Naive thymus-derived CD4-positive, alpha-beta T cell (primary cell): ENCODE measurements around the gene KRT71. TPM values are rescaled to one million over a fixed set of nuclear protein-coding genes. Genes with fewer than 3 reads are reported as not detected.

ENCODE experiments used
- ATAC-seq: fragments of 150-1000 bp; cut with Tn5 transposase; 2 replicates; pipeline ENCODE4 v1.10.0; 2021; ENCODE audit warnings: mild to moderate bottlenecking, moderate library complexity
- CTCF ChIA-PET: fragments of 350-600 bp; sonication (Branson Sonifier 250); formaldehyde crosslinking; loops from one replicate; lab custom pipeline; 2021; ENCODE audit warnings: antibody characterized with exemption; lab: Charles Lee
- POLR2A ChIA-PET: fragments of 350-600 bp; sonication (Branson Sonifier 250); formaldehyde crosslinking; loops from one replicate; lab custom pipeline; 2021; ENCODE audit warnings: antibody characterized with exemption, inconsistent platforms; lab: Charles Lee
- DNase-seq, 9 donors: peaks; one replicate each; pipeline versions ENCODE4 v3.0.0 to v3.0.0-alpha.2; 2020 to 2022; ENCODE audit warnings: mixed read lengths in 1 of 9
- H3K27ac ChIP-seq: one replicate; pipeline ENCODE4 v1.7.0; 2013; ENCODE audit warnings: mild to moderate bottlenecking, low read depth, low read length, moderate library complexity
- H3K27me3 ChIP-seq, 2 donors: one replicate each; pipeline ENCODE4 v1.7.0; 2013; ENCODE audit warnings: low read length in 2 of 2, mild to moderate bottlenecking in 2 of 2, moderate library complexity in 2 of 2; ENCODE audit not compliant: control insufficient read depth in 2 of 2, insufficient read depth in 2 of 2
- H3K36me3 ChIP-seq, 3 experiments: 1 replicate in 2 of 3; 2 replicates in 1 of 3; pipeline ENCODE4 v1.7.0; 2013; ENCODE audit warnings: low read length in 3 of 3, mild to moderate bottlenecking in 3 of 3, moderate library complexity in 1 of 3; ENCODE audit not compliant: insufficient read depth in 3 of 3, control insufficient read depth in 2 of 3
- H3K4me1 ChIP-seq, 2 donors: one replicate each; pipeline ENCODE4 v1.7.0; 2013; ENCODE audit warnings: low read length in 2 of 2, mild to moderate bottlenecking in 2 of 2, moderate library complexity in 1 of 2; ENCODE audit not compliant: control insufficient read depth in 2 of 2, insufficient read depth in 2 of 2
- H3K4me3 ChIP-seq: 2 replicates; pipeline ENCODE4 v1.7.0; 2013; ENCODE audit warnings: mild to moderate bottlenecking, low read length
- H3K9me3 ChIP-seq, 3 experiments: 1 replicate in 2 of 3; 2 replicates in 1 of 3; pipeline ENCODE4 v1.7.0; 2013; ENCODE audit warnings: low read length in 3 of 3; ENCODE audit not compliant: control insufficient read depth in 2 of 3
- H3K27ac Mint-ChIP-seq, 9 donors: one replicate each; pipeline ENCODE4 v1.8.0; 2020 to 2022; ENCODE audit warnings: mixed read lengths in 9 of 9, mild to moderate bottlenecking in 8 of 9, moderate library complexity in 5 of 9, inconsistent platforms in 2 of 9
- H3K27me3 Mint-ChIP-seq, 5 donors: one replicate each; pipeline ENCODE4 v1.8.0; 2021 to 2022; ENCODE audit warnings: mixed read lengths in 5 of 5, mild to moderate bottlenecking in 1 of 5
- H3K36me3 Mint-ChIP-seq, 5 donors: one replicate each; pipeline ENCODE4 v1.8.0; 2020 to 2022; ENCODE audit warnings: mixed read lengths in 5 of 5, mild to moderate bottlenecking in 3 of 5, inconsistent platforms in 1 of 5
- H3K4me1 Mint-ChIP-seq, 7 donors: one replicate each; pipeline ENCODE4 v1.8.0; 2020 to 2022; ENCODE audit warnings: mixed read lengths in 7 of 7, mild to moderate bottlenecking in 3 of 7, inconsistent platforms in 1 of 7
- H3K4me3 Mint-ChIP-seq, 10 donors: one replicate each; pipeline ENCODE4 v1.8.0; 2020 to 2022; ENCODE audit warnings: mild to moderate bottlenecking in 10 of 10, mixed read lengths in 10 of 10, moderate library complexity in 6 of 10, inconsistent platforms in 2 of 10
- H3K9me3 Mint-ChIP-seq, 11 donors: one replicate each; pipeline ENCODE4 v1.8.0; 2020 to 2022; ENCODE audit warnings: mixed read lengths in 11 of 11, mild to moderate bottlenecking in 4 of 11, inconsistent platforms in 1 of 11, moderate library complexity in 1 of 11
- intact Hi-C, 2 donors: fragments of 100-400 bp; cut with micrococcal nuclease; formaldehyde crosslinking; loops; one replicate each; pipeline ENCODE4 v1.15.1; 2023
- polyA plus RNA-seq, 2 donors: library from polyadenylated mRNA; unstranded; fragments of 300-500 nt; fragmentation: Illumina TruSeq; gene quantifications; one replicate each; pipeline ENCODE4 v1.2.3, GENCODE V29; 2021
- total RNA-seq, 6 experiments: library from RNA in 5 of 6; stranded (reverse) in 5 of 6; gene quantifications; 1 replicate in 5 of 6; 2 replicates in 1 of 6; pipeline ENCODE4 v1.2.3 and lab custom pipeline; 2021 to 2026

The KRT71 gene
- total and polyA plus RNA-seq, 7 experiments from 2014 or later: not detected

- DNase-seq (no peak), ATAC-seq (no peak)
- Mint-ChIP-seq H3K4me1 (peaks cover 0 to 11% (median 0%) of the 10 kb centered on the region in 7 donors), H3K27me3 (no peaks in the 10 kb centered on the region), H3K27ac (no peak overlapping the region), H3K4me3 (no peak overlapping the region), H3K9me3 (peaks cover 0 to 2% (median 0%) of the 10 kb centered on the region in 11 donors), H3K36me3 (no peaks in the 10 kb centered on the region)
- intact Hi-C loops: no loop called here
- no peaks in the 10 kb centered on the region for H3K36me3 ChIP-seq
- no peak overlapping the region for H3K4me3 ChIP-seq
- peaks cover 0 to 16% of the 10 kb centered on the region in 2 donors for H3K4me1 ChIP-seq
- ChIA-PET CTCF (interaction anchor here (1.2 kb wide), 1 partner anchor 351 kb away, joined by 3 read pairs; no protein-coding TSS in a partner anchor), POLR2A (no interaction called here)
- no peak overlapping the region for H3K27ac ChIP-seq
- no peaks in the 10 kb centered on the region for H3K27me3 ChIP-seq
- no peaks in the 10 kb centered on the region for H3K9me3 ChIP-seq
These were observed 23.5 kb downstream of the KRT71 start for GRCh38 chr12:52529417-52529816.

DNA sequence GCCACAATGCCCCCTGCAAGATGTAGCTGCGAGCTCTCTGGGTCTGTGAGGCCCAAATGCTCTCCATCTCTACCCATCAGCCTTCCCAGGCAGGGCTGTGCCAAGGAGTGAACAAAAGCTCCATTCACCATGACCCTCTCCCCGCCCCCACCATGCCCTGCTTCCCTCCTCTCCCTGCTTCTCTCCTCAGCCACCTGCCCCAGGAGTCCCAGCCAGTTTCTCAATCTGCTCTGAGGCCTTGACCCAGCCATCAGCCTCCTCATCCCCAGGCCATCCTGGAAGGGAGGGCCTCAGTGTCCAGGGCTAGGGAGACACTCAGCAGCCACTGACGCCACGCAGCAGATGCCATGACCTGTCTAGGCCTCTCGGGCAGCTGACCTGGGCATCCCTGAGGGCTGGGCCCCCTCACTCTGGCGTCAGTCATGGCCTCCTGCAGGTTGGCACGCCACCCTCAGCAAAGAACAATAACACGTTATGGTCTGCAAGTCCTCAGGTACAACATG lies 24.3 kb downstream of the KRT71 start:
- H3K27me3 Mint-ChIP-seq: no peaks in the 10 kb centered on the region
- no peaks in the 10 kb centered on the region for H3K36me3 Mint-ChIP-seq
- H3K4me1 Mint-ChIP-seq: peaks cover 0 to 11% (median 0%) of the 10 kb centered on the region in 7 donors
- Histone ChIP-seq H3K4me1 (peaks cover 0 to 16% of the 10 kb centered on the region in 2 donors), H3K36me3 (no peaks in the 10 kb centered on the region), H3K4me3 (no peak overlapping the region), H3K27ac (no peak overlapping the region), H3K27me3 (no peaks in the 10 kb centered on the region), H3K9me3 (no peaks in the 10 kb centered on the region)
- peak overlapping the region in 1 of 9 donors; percentile 12 for H3K27ac Mint-ChIP-seq
- intact Hi-C loops: no loop called here
- POLR2A ChIA-PET: no interaction called here
- no peak for ATAC-seq
- H3K4me3 Mint-ChIP-seq: no peak overlapping the region
- CTCF ChIA-PET: interaction anchor here (1.2 kb wide), 1 partner anchor 352 kb away, joined by 3 read pairs; no protein-coding TSS in a partner anchor
- no peak for DNase-seq
- peaks cover 0 to 2% (median 0%) of the 10 kb centered on the region in 11 donors for H3K9me3 Mint-ChIP-seq

DNA sequence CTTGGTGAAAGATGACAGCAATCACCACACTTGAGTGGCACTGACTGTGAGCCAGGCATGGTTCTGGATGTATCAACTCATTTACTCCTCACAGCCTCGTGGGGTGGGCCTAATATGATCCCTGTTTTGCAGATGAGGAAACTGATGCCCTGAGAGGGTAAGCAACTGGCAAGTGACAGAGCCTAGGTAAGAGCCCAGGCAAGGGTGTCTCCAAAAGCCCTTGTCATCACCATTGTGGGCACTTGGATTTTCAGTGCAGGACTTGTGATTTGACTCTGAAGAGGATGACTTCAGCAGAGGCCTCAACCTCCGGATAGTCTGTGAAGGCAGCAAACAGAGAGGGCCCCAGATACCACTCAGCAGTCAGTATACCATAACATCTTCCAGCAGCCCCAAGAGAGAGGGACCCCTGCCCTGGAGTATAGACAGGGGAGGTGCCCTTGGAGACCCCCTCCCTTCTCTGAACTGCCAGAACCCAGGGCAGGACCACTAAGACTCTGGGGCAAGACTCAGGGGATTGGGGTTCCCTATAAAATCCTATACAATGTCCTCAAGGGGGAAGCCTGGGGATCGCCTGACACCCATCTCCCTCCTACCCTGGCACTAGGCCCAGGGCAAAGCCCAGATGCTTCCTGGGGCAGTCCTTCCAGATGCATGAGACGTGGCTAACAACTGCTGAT lies 25.7 kb downstream of the KRT71 start:
- H3K4me1 ChIP-seq: peaks cover 0 to 16% of the 10 kb centered on the region in 2 donors
- ChIA-PET POLR2A (no interaction called here), CTCF (no interaction called here)
- DNase-seq (peak in 1 of 9 donors; percentile 15), ATAC-seq (no peak)
- no peaks in the 10 kb centered on the region for H3K36me3 ChIP-seq
- intact Hi-C loops: no loop called here
- Mint-ChIP-seq H3K4me3 (no peak overlapping the region), H3K27me3 (no peaks in the 10 kb centered on the region), H3K36me3 (no peaks in the 10 kb centered on the region), H3K9me3 (peaks cover 0 to 2% (median 0%) of the 10 kb centered on the region in 11 donors), H3K27ac (no peak overlapping the region), H3K4me1 (peaks cover 0 to 11% (median 0%) of the 10 kb centered on the region in 7 donors)
- no peak overlapping the region for H3K27ac ChIP-seq
- H3K27me3 ChIP-seq: no peaks in the 10 kb centered on the region
- H3K4me3 ChIP-seq: no peak overlapping the region
- no peaks in the 10 kb centered on the region for H3K9me3 ChIP-seq

DNA sequence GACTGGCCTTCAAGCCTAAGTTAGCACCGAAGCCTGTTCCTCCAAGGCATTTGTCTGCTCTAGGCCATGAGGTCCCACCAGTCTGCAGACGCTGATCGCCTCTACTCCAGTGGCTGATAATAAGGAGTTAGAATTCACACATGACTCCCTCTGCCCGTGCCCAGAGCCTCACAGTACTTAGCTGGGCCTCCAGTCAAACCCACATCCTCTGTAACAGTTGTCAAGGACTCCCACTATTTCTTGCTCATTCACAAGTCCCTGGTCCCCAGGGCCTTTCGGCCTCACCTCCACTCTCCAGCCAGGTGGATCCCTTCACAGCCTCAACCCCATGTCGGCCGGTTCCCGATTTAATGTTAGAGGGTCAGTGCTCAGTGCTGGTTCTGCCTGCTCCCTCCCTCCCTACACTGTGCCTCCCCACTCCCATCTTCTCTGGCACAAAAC lies 26.4 kb downstream of the KRT71 start:
- ChIA-PET CTCF (no interaction called here), POLR2A (no interaction called here)
- H3K27ac ChIP-seq: no peak overlapping the region
- H3K4me3 ChIP-seq: no peak overlapping the region
- Mint-ChIP-seq H3K9me3 (peaks cover 0 to 2% (median 0%) of the 10 kb centered on the region in 11 donors), H3K36me3 (no peaks in the 10 kb centered on the region), H3K27ac (no peak overlapping the region), H3K4me3 (peak overlapping the region in 1 of 10 donors; percentile 33), H3K4me1 (peaks cover 0 to 11% (median 0%) of the 10 kb centered on the region in 7 donors), H3K27me3 (no peaks in the 10 kb centered on the region)
- no peaks in the 10 kb centered on the region for H3K36me3 ChIP-seq
- ATAC-seq: peak; percentile 61
- DNase-seq: peak in 1 of 9 donors; percentile 18
- intact Hi-C loops: no loop called here
- H3K4me1 ChIP-seq: peaks cover 0 to 16% of the 10 kb centered on the region in 2 donors
- H3K27me3 ChIP-seq: no peaks in the 10 kb centered on the region
- H3K9me3 ChIP-seq: no peaks in the 10 kb centered on the region

DNA sequence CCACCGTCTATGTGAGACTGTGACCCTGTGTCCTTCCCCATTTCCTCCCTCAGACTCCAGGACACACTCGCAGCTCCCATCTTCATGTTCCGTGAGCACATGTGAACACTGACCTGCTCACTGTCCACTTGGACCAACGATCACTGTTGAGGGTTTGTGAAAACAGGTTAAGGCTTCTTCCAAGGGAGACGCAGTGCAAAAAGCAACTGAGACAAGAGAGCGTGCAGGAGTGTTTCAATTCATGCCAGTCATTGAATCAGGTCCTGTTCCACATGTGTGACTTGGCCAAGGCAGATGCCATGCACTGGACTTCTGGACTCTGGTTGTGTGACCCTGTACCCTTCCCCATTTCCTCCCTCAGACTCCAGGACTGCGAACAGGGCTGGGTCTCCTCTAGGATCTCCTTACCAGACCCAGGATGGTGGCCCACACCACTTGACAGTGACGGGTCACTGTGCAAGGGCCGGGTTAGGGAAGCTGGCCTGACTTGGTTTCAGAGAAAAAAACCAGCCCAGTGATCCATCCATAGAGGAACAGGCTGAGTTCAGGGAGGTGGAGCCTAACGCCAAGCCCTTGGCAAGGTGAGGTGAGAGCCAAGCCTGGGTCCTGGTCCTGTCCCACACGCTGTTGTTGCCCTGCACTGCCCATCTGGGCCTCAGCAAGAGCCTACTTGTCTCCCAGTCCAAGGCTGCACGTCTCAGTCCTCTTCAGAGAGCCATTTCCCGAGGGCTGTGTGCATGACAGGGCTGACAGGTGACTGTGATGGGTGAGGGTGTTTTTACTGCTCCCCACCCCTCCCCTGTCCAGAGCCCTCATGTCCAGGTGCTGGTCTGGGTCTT lies 27.1 kb downstream of the KRT71 start:
- Mint-ChIP-seq H3K9me3 (peaks cover 0 to 2% (median 0%) of the 10 kb centered on the region in 11 donors), H3K36me3 (no peaks in the 10 kb centered on the region), H3K27me3 (no peaks in the 10 kb centered on the region), H3K4me3 (no peak overlapping the region), H3K4me1 (peaks cover 0 to 11% (median 0%) of the 10 kb centered on the region in 7 donors), H3K27ac (no peak overlapping the region)
- H3K9me3 ChIP-seq: no peaks in the 10 kb centered on the region
- H3K27me3 ChIP-seq: no peaks in the 10 kb centered on the region
- POLR2A ChIA-PET: no interaction called here
- intact Hi-C loops: no loop called here
- CTCF ChIA-PET: interaction anchor here (0.6 kb wide), 1 partner anchor 817 kb away, joined by 3 read pairs; no protein-coding TSS in a partner anchor
- H3K36me3 ChIP-seq: no peaks in the 10 kb centered on the region
- no peak overlapping the region for H3K27ac ChIP-seq
- H3K4me3 ChIP-seq: no peak overlapping the region
- ATAC-seq (no peak), DNase-seq (peak in 1 of 9 donors; percentile 9)
- peaks cover 0 to 16% of the 10 kb centered on the region in 2 donors for H3K4me1 ChIP-seq

- no peaks in the 10 kb centered on the region for H3K36me3 ChIP-seq
- DNase-seq (peak in 1 of 9 donors; percentile 8), ATAC-seq (no peak)
- Mint-ChIP-seq H3K36me3 (no peaks in the 10 kb centered on the region), H3K4me3 (no peak overlapping the region), H3K27ac (no peak overlapping the region), H3K9me3 (peaks cover 0 to 2% (median 0%) of the 10 kb centered on the region in 11 donors), H3K4me1 (peaks cover 0 to 11% (median 0%) of the 10 kb centered on the region in 7 donors), H3K27me3 (no peaks in the 10 kb centered on the region)
- H3K9me3 ChIP-seq: no peaks in the 10 kb centered on the region
- H3K4me3 ChIP-seq: no peak overlapping the region
- CTCF ChIA-PET: interaction anchor here (0.6 kb wide), 1 partner anchor 818 kb away, joined by 3 read pairs; no protein-coding TSS in a partner anchor
- intact Hi-C loops: no loop called here
- no peak overlapping the region for H3K27ac ChIP-seq
- peaks cover 0 to 16% of the 10 kb centered on the region in 2 donors for H3K4me1 ChIP-seq
- POLR2A ChIA-PET: no interaction called here
- no peaks in the 10 kb centered on the region for H3K27me3 ChIP-seq
These were observed 27.9 kb downstream of the KRT71 start for GRCh38 chr12:52524898-52525591.
